Measurements from ENCODE around the gene TBC1D2B.
A peak's percentile ranks its signal among the peaks of the same experiment; 100 is the strongest.

DNA sequence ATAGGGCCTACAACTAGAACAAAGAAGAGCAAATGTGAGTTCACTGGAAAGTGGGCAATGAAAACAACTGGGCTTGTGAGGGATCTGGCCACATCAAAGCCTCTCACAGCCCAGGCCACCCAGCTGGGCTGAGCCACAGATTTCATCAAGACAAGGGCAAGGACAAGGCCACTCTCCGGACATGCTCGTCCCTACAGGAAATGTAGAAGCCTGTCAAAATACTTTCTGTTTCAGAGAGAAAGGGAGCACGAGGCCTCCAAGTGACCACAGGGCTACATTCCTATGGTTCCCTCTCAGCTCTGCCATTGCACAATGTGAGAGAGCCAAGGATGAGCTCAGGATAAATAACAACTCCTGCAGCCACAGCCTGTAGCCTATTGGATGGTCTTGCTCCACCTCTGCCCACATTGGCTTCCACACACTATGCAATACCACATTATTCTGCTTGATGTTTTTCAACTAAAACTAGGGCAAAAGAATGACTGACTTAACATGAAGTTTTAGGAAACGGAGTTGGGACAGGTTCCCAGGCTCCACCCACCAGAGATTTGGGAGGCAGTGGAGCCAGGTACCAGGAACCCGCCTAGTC, 12.1 kb downstream of the TBC1D2B start:
- peak; percentile 62 to 75 for TF ChIP-seq POLR2AphosphoS5 (IDR thresholded peaks at IDR 0.05)
- TF ChIP-seq, protein P1, sequence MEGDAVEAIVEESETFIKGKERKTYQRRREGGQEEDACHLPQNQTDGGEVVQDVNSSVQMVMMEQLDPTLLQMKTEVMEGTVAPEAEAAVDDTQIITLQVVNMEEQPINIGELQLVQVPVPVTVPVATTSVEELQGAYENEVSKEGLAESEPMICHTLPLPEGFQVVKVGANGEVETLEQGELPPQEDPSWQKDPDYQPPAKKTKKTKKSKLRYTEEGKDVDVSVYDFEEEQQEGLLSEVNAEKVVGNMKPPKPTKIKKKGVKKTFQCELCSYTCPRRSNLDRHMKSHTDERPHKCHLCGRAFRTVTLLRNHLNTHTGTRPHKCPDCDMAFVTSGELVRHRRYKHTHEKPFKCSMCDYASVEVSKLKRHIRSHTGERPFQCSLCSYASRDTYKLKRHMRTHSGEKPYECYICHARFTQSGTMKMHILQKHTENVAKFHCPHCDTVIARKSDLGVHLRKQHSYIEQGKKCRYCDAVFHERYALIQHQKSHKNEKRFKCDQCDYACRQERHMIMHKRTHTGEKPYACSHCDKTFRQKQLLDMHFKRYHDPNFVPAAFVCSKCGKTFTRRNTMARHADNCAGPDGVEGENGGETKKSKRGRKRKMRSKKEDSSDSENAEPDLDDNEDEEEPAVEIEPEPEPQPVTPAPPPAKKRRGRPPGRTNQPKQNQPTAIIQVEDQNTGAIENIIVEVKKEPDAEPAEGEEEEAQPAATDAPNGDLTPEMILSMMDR (IDR thresholded peaks at IDR 0.05) = no peak

Data from esophagus muscularis mucosa (tissue), 3 donors.